SIG-M5 (cell line): Measurements from ENCODE around the gene USP24.
"Not testable (repeated sequence)": the region's sequence is repeated elsewhere in the genome, so short reads cannot be mapped to it uniquely, and the experiment has no call there.

ENCODE experiments used
- DNase-seq: peaks from one replicate; lab custom pipeline; 2025; lab: John Stamatoyannopoulos, UW

USP24 gene

GRCh38 chr1:55196433-55197035, 18.6 kb downstream of the USP24 start:
- DNase-seq, result no peak

DNA sequence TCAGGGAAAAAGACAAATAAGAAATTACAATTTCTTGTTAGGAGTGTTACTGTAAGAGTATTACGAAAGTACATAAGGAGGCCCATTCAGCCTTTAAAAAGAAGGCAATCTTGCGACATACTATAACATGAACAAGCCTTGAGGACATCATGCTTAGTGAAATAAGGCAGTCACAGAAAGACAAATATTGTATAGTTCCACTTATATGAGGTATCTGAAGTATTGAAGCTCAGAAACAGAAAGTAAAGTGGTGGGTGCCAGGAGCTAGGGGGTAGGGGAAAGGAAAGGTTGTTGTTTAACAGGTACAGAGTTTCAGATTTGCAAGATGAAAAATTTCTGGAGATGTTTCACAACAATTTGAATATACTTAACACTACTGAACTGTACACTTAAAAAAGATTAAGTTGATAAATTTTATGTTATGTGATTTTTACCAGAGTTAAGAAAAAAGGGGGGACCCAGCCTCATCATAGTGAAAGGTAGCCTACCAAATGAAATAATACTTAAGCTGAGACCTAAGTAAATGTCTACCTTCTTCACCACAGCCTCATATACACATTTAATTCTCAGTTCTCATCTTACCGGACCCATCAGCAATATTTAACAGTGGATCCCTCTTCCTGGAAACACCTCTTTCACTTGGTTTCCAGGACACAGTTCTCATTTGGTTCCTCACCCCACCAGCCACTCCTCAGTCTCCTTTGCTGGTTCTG, 19.5 kb downstream of the USP24 start:
- peak; percentile 61 for DNase-seq

DNA sequence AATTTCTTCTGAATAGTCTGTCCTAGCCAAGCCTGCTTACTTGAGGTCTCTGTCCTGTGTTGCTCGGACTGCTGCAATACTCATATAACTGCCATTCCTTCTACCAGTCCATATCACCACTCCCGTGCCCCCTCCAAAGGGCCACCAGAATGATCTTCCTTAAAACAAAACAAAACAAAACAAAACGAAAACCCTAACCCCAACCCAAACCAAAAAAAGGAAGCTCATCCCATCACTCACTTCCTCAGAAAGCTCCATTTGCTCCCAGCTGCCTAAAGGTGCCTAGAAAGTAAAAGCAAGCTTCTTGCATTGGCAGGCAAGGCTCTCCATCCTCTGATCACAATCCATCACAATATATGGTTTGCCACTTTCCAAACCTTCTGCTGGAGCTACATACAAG, 20.3 kb downstream of the USP24 start:
- DNase-seq, result no peak

GRCh38 chr1:55192093-55192492, 23.1 kb downstream of the USP24 start:
- no peak for DNase-seq

- not testable (repeated sequence) for DNase-seq
Measured at GRCh38 chr1:55191219-55191952, 23.8 kb downstream of the USP24 start.

- no peak for DNase-seq
Measured at GRCh38 chr1:55190109-55190508, 25.1 kb downstream of the USP24 start.

DNA sequence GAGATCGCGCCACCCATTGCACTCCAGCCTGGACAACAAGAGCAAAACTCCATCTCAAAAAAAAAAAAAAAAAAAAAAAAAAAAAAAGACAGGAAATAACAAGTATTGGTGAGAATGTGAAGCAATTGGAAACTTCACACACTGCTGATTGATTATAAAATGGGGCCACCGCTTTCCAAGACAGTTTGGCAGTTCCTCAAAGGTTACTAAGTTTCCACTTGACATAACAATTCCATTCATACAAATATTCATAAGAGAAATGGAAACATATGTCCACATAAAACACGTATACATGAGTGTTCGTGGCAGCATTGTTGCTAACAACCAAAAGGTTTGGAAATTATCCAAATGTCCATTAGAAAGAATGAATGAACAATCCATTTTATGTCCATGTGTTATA, 26.3 kb downstream of the USP24 start:
- DNase-seq, result no peak

GRCh38 chr1:55185832-55186231, 29.3 kb downstream of the USP24 start:
- no peak for DNase-seq

- DNase-seq, result no peak
Measured at GRCh38 chr1:55184859-55185258, 30.3 kb downstream of the USP24 start.

- DNase-seq, result no peak
Measured at GRCh38 chr1:55181666-55182065, 33.5 kb downstream of the USP24 start.

- no peak for DNase-seq
Measured at GRCh38 chr1:55180075-55180670, 35.0 kb downstream of the USP24 start.

DNA sequence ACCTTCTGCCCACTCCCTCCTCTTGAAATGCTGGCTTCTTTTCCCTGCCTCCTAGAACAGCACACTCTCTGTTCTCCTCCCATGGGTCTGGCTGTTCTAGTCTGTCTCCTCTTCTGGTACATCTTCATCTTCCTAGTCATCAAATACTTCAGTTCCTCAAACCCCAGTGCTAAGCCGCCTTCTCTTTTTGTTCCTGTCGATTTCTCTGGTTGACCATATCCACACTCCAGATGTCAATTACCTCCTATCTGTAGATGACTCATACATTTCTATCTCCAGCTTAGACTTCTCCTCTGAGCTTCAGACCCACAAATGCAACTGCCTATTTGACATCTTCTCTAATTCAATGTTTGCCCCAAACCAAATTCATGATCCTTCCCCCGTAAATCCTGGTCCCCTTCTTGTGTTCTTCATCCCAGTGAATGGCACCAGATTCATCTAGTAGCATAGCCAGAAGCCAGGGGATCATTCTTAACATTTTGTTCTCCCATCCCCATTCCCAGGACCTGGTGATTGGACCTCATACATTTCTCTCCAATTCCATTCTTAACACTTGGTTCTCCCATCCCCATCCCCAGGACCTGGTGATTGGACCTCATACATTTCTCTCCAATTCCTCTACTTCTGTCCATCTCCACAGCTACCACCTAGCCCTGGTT, 35.9 kb downstream of the USP24 start:
- DNase-seq, result peak; percentile 44

DNA sequence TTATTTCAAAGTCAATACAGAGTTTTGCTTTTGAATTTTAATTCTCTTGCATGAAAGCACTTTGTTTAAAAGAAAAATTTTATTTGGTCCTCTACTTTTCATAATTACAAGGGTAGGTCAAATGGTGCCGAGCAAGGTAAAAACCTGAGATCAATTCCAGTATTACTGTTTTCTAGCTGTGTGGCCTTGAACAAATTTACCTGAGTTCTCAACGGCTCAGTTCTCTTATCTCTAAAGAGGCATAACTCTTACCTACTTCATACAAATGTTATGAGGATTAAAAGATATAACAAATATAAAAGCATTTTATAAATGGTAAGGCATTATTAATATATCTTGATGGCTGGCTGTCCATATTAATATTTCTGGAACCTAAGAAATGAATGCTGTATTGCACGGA, 42.5 kb downstream of the USP24 start:
- no peak for DNase-seq

DNA sequence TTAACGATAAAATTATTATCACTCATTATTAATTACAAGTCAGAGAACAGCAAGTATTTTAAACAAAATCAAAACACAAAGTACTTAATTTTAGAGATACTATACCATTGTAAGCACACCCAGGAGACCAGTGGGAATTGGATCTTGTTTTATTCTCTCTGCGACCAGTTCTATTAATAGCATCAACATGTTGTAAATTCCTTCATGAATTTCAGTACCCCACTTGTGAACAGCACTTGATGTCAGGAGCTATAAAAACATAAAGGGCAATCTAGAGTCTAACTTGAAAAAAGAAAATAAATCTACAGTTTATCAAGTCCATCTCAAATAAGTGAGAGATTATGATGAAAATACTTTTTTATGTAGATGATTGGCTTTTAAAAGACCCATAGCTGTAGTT, 42.9 kb downstream of the USP24 start:
- no peak for DNase-seq

DNA sequence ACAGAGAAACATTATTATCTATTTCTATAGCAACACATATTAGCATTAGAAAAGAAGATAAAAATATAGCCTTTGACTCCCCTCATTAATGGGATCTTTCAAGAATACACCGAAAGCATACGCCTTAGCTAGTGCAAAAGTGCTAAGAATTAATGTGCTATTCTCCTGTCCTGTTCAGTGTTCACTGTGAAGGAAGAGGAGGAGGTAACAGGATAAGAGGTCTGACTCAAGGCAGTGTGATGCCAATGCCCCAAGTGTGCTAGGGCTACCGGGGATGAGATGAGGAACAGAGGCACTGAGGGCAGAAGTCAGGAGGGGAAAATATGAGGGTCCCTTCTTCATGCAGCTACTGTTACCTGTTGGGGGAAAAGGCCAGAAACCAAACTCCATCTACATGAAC, 43.5 kb downstream of the USP24 start:
- DNase-seq, result no peak

DNA sequence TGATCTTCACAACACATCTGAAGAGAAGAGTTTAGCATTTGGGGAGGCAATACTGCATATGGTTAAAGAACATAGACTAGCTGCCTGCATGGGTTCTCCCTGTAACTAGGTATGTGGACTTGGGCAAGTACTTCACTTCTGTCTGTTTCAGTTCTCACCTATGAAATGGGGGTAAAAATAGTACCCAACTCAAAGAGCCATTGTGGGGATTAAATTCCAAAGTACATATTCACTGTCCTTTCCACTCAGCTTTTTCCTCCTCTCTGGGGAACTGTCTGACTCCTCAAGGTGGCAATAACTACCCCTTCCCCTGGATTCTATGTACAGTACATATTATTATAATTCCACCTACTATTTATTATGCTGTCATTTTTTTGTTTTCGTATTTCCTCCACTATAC, 44.7 kb downstream of the USP24 start:
- no peak for DNase-seq

- no peak for DNase-seq
Measured at GRCh38 chr1:55169126-55169525, 46.0 kb downstream of the USP24 start.

GRCh38 chr1:55168353-55168752, 46.8 kb downstream of the USP24 start:
- DNase-seq, result no peak

DNA sequence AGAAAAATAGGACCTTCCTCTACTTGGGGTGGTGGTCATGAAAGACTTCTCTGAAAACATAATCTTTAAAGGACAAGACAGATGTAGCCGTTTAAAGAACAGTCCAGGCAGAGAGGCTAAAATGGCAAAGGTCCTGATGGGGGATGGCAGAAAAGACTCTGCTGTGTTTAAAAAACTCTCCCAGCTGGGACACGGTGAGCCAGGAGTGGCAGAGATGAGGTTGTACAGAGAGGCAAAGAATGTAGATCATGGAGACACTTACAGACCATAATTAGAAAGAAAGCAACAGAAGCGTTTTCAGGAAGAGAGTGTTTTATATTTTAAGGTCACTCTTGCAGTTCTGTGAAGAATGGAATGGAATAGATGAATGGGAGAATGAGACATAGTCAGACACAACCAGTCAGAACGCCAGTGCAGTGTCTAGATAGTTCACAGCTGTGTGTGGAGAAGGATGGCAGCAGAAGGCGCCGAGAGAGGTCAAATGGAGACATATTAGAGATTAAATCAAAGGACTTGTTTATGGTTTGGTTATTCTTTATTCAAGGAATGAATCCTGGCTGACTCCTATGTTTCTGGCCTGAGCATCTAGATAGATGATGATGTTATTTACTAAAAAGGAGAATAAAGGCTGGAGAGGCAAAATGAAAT, 47.8 kb downstream of the USP24 start:
- DNase-seq, result no peak

DNA sequence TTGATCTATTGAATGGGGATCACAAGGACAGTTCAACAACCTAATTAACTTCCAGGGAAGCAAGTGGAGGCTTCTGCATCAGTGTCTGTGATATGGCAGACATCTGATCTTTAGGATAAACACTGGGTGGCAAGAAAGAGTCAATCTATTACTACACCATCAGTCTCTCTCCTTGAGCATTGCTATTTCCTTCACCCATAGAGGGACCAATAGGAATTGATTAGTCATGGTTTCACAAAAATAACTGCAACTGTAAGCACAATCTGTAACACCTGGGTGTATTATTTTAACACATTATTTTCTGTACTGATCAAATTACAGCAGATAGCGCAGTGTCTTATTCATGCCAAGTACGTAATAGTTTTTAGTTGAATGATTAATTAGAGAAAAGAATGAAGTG, 50.3 kb downstream of the USP24 start:
- no peak for DNase-seq

DNA sequence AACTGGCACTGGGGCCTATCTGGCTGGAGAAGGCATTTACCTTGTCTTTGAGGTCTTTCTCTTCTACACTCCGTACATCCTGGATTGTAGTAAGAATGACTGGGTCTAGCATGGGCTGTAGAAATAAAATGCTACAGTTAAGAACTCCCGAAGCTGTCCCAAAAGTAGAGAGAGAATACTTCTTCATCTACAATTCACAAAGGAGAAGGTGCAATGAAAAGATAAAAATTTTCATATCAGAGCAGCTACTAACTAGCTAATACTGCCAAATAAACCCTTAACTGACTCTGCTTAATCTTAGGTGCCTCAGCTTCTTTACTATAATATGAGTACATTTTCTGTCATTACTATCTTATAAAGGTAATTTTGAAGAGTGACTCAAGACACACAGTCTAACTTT, 55.6 kb downstream of the USP24 start:
- DNase-seq, result no peak

DNA sequence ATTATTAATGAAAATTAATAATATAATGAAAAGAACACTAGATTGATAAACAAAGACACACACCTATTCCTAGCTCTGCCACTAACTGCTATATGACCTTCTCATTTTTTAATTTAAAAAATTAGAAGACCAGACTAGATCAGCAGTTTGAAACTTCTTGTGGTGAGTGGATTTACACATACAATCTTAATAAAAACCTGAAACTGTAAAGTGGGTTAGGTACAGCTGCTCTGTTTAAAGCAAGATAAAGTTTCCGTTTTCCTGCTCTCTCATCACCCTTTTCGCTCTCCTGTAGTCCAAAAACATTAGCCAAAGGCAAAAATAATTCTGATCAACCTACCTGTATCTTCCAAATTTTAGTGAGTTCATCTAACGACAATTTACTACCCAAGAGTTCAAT, 58.6 kb downstream of the USP24 start:
- DNase-seq, result no peak
